GM12892 (cell line): ENCODE measurements around the gene PRUNE2.

ENCODE experiments used
- DNase-seq: peaks from one replicate; pipeline ENCODE4 v3.0.0; 2011; ENCODE audit not compliant: insufficient read length
- FAIRE-seq: peaks from 2 replicates; lab custom pipeline; 2011; peaks lifted over from hg19 to GRCh38; lab: Jason Lieb, UNC
- POLR2A ChIP-seq: IDR thresholded peaks from 2 replicates; pipeline ENCODE4 v1.6.1; 2011; ENCODE audit warnings: low read depth, low read length, control low read depth
- POLR2AphosphoS5 ChIP-seq: IDR thresholded peaks from 2 replicates; pipeline ENCODE4 v1.6.1; 2011; ENCODE audit warnings: low read depth, low read length, control low read depth
- TAF1 ChIP-seq: IDR thresholded peaks from 2 replicates; pipeline ENCODE4 v1.6.1; 2011; ENCODE audit warnings: low read depth, mild to moderate bottlenecking, control low read depth, low read length, borderline replicate concordance

Gene PRUNE2

DNA sequence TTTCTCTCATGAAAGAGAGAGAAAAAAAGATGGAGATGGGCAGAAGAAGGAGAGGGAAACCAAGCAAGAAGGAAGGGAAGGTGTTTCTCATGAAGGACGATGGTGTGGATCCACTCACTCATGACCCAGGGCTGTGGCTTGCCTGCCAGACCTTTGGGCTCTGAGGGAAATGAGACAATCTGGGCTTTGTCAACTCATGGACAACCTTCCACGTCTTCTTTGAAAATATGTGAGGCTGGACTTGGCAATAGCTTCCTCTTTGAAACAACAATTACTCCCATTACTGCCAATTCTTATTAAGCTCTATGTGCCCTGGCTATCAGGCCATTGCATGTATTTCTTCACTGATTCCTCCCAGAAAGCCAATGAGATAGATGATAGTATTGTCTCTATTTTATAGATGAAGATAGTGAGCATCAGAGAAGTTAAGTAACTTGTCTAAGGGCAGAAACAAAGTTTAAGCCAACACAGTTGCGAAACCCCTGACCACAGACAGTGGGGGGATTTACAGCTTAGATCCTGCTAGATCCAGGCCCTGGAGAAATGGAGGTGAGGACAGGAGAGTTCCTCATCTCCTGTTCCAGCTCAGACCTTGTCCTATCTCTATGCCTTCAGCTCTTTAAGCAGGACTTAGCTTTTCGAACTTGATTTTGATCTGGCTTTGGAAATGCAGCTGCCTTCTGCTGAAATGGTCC, 314.5 kb downstream of the PRUNE2 start:
- TF ChIP-seq POLR2A (no peak), TAF1 (no peak), POLR2AphosphoS5 (no peak)
- DNase-seq = no peak
- no peak for FAIRE-seq

DNA sequence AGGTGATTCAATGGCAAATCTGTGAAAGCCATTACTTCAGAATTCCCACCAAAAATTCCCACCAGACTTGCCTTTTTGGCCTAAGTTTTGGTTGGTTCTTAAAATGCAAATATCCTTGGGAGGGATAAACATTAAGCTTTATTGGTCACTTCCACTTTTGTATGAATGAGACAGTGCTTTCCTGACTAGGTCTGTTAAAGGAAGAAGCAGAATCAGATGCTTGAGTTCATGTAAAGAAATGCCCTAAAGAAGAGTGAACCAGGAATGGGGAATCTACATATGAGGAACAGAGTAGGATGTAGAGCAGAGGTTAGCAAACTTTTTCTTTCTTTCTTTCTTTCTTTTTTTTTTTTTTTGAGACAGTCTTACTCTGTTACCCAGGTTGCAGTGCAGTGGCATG, 317.6 kb downstream of the PRUNE2 start:
- no peak for TF ChIP-seq POLR2AphosphoS5
- FAIRE-seq = no peak
- no peak for DNase-seq

DNA sequence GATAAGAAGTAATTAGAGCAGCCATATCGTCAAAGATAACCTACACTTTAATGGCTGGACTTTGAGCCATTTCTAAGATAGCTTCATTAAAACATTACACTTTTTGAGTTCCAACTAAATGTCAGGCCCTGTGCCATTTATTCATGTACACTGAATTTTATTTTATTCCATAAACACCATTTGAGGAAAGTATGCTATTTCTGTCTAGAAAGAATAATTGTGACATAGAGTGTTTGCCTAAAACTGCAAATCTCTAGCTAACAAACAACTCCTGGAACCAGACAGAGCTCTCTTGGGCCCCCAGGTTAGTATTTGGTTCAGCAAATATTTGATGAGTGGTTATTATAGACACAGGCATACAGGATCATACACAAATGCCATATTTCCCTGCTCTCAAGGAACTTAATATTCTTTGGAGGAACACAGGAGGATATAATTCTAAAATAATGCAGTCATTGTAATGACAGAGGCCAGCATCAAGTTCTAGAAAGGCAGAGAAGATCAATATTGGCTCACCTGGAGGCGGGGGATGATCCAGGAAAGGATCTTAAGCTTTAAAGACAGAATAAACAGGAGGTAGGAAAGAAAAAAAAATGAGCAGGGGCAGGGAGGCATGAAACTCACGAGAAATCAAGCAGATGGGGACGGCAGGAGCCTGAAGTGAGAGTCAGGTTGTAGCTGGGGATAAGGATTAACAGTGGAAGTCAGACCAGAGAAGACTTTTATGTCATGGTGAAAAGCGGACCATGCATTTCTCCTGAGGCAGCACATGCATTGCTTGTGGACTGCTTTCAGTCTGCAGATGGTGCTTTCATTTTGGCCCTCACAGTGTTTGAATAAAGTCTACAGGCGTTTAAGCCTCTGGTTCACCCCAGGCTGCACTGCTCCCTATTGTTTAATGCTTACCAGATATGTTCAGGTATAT, 319.3 kb downstream of the PRUNE2 start:
- DNase-seq = no peak
- FAIRE-seq = no peak
- no peak for TF ChIP-seq POLR2AphosphoS5
- no peak for TF ChIP-seq TAF1
- no peak for TF ChIP-seq POLR2A

DNA sequence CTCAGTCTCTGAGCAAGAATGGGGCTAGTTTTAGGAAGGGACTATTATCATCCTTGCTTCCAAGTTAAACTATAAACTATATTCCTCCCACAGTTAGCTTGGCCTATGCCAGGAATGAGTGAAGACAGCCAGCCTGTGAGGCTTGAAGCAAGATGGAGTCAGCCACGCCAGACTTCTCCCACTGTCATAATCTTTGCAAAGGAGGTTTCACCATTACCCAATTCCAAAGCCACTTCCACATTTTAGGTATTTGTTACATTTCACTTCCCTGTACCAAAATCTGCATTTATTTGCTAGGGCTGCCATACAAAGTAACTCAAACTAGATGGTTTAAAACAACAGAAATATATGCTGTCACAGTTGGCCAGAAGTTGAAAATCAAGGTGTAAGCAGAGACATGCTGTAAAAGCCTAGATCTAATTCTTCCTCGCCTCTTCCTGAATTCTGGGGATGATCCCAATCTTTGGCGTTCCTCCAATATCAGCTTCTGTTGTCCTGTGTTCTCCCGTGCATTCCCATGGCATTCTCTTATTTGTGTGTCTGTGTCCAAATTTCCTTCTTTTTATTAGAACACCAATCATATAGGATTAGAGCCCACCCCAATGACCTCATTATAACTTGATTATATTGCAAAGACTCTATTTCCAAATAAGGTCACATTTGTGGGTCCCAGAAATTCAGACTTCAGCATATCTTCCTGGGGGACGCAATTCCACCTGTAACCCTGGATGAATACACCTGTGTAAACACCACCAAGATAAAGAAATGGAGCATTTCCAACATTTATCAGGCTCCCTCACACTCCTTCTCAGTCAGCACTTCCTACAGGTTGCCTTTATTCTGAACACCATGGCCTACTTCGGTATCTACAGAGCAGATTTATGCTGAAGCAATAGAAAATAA, 320.2 kb downstream of the PRUNE2 start:
- DNase-seq (no peak), FAIRE-seq (no peak)
- no peak for TF ChIP-seq POLR2A

DNA sequence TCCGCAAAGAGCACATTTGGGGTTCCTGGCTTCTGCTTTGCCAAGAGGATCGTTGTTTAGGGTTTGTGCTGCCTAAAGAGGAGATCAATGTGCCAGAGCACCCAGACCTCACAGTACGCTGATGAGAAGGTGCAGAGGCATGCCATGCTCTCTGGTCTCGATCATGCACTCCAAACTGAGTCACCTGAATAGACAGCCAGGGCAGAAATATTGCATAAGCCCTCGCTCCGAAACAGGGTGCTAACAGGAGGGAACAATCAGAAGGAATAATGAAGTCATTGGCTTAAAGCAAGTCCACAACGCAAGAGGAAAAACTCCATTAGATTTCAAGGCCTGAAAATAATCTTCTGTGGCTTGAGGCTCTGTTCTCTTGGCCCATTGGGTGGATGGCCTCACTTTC, 322.7 kb downstream of the PRUNE2 start:
- no peak for FAIRE-seq

DNA sequence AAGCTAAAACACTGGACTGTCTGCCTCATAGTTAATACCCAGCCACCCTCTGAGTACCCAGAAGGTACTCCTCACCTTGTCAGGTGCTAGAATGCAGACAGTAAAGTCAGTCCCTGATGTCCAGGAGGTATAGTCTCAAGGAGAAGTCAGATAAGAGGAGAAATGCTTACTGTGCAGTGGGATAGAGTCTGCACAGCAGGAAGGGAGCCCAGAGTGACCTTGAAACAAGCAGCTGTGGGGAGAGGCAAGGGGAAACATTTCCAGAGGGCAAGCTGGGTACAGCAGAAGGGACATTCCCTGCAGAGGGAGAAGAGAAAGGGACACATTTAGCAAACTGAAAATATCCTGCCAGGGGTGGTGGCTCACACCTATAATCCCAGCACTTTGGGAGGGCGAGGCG, 324.2 kb downstream of the PRUNE2 start:
- no peak for FAIRE-seq
- no peak for TF ChIP-seq POLR2A
- no peak for TF ChIP-seq POLR2AphosphoS5
- TF ChIP-seq TAF1 = no peak
- no peak for DNase-seq

More for the DNA sequence above, 322.7 kb downstream of the PRUNE2 start:
- no peak for TF ChIP-seq POLR2AphosphoS5
- TF ChIP-seq POLR2A = no peak
- TF ChIP-seq TAF1 = no peak
- no peak for DNase-seq

DNA sequence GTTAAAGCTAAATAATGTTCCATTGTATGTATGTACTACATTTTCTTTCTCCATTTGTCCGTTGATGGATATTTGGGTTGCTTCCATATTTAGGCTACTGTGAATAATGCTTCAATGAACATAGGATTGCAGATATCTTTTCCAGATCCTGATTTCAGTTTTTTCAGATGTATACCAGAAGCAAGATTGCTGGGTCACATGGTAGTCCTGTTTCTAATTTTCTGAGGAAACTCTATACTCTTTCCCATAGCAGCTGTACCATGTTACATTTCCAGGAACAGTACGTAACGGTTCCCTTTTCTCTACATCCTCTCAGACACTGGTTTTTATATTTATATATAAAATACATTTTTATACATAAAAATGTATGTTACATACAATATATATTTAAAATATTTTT, 325.1 kb downstream of the PRUNE2 start:
- DNase-seq = no peak
- FAIRE-seq = no peak
- TF ChIP-seq POLR2AphosphoS5 = no peak
- TF ChIP-seq POLR2A = no peak
- TF ChIP-seq TAF1 = no peak

DNA sequence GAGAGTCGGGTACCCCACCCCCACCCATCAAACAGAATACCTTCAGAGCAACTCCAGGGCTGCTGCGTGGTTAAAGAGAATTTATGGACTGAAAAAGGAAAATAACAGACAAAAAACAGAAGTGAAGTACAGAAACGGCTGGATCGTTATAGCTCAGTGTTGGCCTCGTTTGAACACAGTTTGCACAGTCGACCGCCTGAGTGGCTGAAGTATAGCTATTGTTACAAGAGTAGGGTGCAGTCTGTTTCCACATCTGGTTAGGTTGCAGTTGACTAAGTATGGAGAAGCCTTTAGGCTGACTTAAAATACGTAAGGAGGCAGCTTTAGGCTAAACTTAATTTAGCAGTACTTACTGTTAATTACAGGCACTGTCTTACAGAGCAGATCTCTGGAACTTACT, 325.7 kb downstream of the PRUNE2 start:
- TF ChIP-seq TAF1 = no peak
- no peak for TF ChIP-seq POLR2A
- TF ChIP-seq POLR2AphosphoS5 = no peak
- peak; percentile 85 for FAIRE-seq
- DNase-seq = no peak

DNA sequence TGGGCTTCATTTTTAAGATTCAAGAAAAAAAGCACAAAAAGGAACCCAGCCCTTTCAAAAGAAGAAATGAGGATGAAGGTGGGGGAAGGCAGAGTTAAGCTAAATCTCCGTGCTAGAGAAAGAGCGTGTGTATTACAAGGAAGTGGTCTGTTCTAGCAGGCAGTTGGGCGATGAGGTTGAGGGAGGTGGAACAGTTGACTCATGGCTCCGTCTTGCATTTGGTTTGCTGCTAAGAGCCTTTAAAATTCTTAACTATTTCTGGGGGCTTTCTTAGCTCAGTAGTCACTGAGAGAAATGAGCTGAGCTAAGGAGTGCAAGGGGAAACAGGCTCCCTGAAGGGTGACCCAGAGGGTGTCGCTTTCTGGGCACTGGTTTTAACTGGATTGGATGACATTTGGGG, 329.6 kb downstream of the PRUNE2 start:
- FAIRE-seq (peak; percentile 84), DNase-seq (peak; percentile 31)
- no peak for TF ChIP-seq TAF1
- no peak for TF ChIP-seq POLR2AphosphoS5
- no peak for TF ChIP-seq POLR2A

DNA sequence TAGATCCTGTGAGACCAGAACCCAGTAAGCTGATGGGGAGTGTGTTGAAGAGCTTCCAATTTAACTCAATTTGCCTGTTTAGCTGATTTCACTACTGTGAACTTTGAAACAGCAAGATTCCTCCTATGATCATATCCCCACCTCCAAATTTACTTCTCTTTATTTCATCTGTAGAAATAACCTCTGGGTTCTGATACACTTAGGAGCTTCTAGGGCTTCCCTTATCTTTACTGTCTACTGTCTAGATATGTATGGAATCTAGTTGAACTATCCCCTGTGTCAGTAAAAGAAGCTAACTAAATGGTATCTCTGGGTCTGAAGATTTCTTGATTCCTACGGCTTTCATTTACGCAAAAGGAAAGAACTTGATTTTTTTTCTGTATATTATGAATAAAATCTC, 330.2 kb downstream of the PRUNE2 start:
- TF ChIP-seq TAF1 (no peak), POLR2AphosphoS5 (no peak), POLR2A (no peak)
- no peak for DNase-seq
- FAIRE-seq = no peak

DNA sequence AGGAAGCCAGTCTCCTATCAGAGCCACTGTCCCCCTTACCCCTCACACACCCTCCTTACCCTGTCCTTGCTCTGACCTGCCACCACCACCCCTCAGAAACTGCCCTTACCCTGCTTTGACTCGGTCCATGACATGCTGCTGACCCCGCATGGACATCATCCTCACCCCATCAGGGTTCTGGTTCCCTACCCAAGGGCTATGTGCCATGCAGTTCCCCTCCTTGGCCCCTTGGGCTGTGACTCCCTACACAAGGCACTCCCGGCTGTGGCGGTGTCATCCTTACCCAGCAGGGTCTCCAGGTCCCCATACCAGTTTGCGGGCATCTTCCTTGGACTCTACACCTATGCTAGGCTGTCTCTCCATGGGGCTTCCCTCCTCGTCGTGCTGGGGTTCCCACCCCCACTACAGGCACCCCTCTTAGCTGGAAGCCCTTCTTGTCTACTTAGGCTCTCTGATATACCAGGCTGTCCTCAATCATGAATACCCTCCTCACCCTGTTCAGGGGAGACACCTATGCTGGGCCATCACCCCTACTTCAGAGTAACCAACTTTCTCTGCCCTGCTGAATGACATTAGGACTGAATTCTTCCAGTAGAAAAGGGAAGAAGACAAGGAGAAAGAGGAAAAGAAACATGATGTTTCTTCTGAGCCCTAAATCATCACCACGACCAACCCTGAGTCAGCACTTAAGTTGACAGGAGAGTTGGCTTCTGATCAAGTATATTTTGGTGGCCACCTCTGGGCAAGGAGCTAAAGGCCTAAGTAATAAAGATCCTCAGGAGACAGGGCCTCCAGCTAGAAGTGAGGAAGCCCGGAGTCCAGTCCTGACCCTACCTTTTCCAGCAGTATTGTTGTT, 331.8 kb downstream of the PRUNE2 start:
- TF ChIP-seq POLR2A = no peak
- no peak for TF ChIP-seq POLR2AphosphoS5
- TF ChIP-seq TAF1 = no peak
- FAIRE-seq = peak; percentile 30
- DNase-seq = no peak
